Panc1 (cell line): ENCODE measurements around the gene DAB2IP.

Source experiments
- POLR2AphosphoS5 ChIP-seq: IDR thresholded peaks from 2 replicates; pipeline ENCODE4 v1.6.1; 2012; ENCODE audit warnings: mild to moderate bottlenecking, low read depth, low read length, moderate library complexity
- TF ChIP-seq, protein P1 (sequence below): fragments of 450-650 bp; IDR thresholded peaks from 2 replicates; pipeline ENCODE4 v1.5.1; 2017; ENCODE audit warnings: mild to moderate bottlenecking

DNA sequence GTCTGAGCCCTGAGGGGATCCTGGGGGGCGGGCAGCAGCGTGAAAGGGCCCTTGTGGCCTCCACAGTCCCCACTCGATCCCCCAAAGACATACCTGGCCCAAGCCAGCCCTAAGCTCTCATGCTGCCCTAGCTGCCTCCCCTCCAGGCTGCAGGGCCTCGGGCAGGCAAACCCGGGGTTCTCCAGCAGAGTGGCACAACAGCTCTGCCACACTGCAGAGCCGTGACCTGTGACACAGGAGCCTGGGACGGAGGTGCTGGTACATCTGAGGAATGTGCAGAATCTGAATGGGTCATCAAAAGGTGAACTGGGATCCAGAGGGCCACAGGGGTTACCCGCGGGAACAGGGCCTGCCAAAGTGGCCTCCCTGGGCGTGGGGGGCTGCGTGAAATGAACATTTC lies 163.2 kb downstream of the DAB2IP start:
- TF ChIP-seq, protein P1, sequence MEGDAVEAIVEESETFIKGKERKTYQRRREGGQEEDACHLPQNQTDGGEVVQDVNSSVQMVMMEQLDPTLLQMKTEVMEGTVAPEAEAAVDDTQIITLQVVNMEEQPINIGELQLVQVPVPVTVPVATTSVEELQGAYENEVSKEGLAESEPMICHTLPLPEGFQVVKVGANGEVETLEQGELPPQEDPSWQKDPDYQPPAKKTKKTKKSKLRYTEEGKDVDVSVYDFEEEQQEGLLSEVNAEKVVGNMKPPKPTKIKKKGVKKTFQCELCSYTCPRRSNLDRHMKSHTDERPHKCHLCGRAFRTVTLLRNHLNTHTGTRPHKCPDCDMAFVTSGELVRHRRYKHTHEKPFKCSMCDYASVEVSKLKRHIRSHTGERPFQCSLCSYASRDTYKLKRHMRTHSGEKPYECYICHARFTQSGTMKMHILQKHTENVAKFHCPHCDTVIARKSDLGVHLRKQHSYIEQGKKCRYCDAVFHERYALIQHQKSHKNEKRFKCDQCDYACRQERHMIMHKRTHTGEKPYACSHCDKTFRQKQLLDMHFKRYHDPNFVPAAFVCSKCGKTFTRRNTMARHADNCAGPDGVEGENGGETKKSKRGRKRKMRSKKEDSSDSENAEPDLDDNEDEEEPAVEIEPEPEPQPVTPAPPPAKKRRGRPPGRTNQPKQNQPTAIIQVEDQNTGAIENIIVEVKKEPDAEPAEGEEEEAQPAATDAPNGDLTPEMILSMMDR, result no peak
- TF ChIP-seq POLR2AphosphoS5, result no peak
